Measurements from ENCODE around the gene DNMT3A.

Gene DNMT3A
- total RNA-seq = 95.0 to 132 (median 120) reads per million in 3 donors

- H3K4me3 ChIP-seq (ENCODE audit: insufficient read depth, low read depth, low read length, poor library complexity, severe bottlenecking) = peak within 1 kb of the TSS; percentile 60
- no peaks in the 10 kb centered on the region for H3K9me3 ChIP-seq (ENCODE audit: control insufficient read depth, low read length)
- peak in 1 of 3 donors; percentile 30 for DNase-seq
- H3K36me3 ChIP-seq (ENCODE audit: control insufficient read depth, insufficient read depth, low read length) = no peaks in the 10 kb centered on the region
- H3K4me1 ChIP-seq (ENCODE audit: control insufficient read depth, insufficient read depth, low read length, poor library complexity, severe bottlenecking) = peaks cover 25% of the 10 kb centered on the region
- peak within 1 kb of the TSS; percentile 4 for H3K27ac ChIP-seq (ENCODE audit: insufficient read depth, low read length, poor library complexity, severe bottlenecking)
- H3K27me3 ChIP-seq (replicated peaks; ENCODE audit: control insufficient read depth, insufficient read depth, low read length, poor library complexity, severe bottlenecking) = no peaks in the 10 kb centered on the region
Measured at GRCh38 chr2:25341753-25342371, at the start of gene DNMT3A. TSS of gene DNMT3A (minus strand) at chr2:25341925. CDS start at chr2:25313984, 27,941 bp downstream.

- H3K27me3 ChIP-seq (replicated peaks; ENCODE audit: control insufficient read depth, insufficient read depth, low read length, poor library complexity, severe bottlenecking) = no peaks in the 10 kb centered on the region
- peaks cover 6% of the 10 kb centered on the region for H3K36me3 ChIP-seq (ENCODE audit: control insufficient read depth, insufficient read depth, low read length)
- no peak for DNase-seq
- H3K27ac ChIP-seq (ENCODE audit: insufficient read depth, low read length, poor library complexity, severe bottlenecking) = no peak overlapping the region
- no peaks in the 10 kb centered on the region for H3K9me3 ChIP-seq (ENCODE audit: control insufficient read depth, low read length)
- no peaks in the 10 kb centered on the region for H3K4me1 ChIP-seq (ENCODE audit: control insufficient read depth, insufficient read depth, low read length, poor library complexity, severe bottlenecking)
- no peak overlapping the region for H3K4me3 ChIP-seq (ENCODE audit: insufficient read depth, low read depth, low read length, poor library complexity, severe bottlenecking)
Measured at GRCh38 chr2:25389161-25389560, 47.4 kb upstream of the DNMT3A start.

GRCh38 chr2:25388491-25388890, 46.8 kb upstream of the DNMT3A start:
- no peak overlapping the region for H3K4me3 ChIP-seq (ENCODE audit: insufficient read depth, low read depth, low read length, poor library complexity, severe bottlenecking)
- no peaks in the 10 kb centered on the region for H3K4me1 ChIP-seq (ENCODE audit: control insufficient read depth, insufficient read depth, low read length, poor library complexity, severe bottlenecking)
- H3K27ac ChIP-seq (ENCODE audit: insufficient read depth, low read length, poor library complexity, severe bottlenecking) = no peak overlapping the region
- no peaks in the 10 kb centered on the region for H3K9me3 ChIP-seq (ENCODE audit: control insufficient read depth, low read length)
- DNase-seq = no peak
- H3K27me3 ChIP-seq (replicated peaks; ENCODE audit: control insufficient read depth, insufficient read depth, low read length, poor library complexity, severe bottlenecking) = no peaks in the 10 kb centered on the region
- H3K36me3 ChIP-seq (ENCODE audit: control insufficient read depth, insufficient read depth, low read length) = peaks cover 6% of the 10 kb centered on the region

GRCh38 chr2:25387876-25388449, 46.2 kb upstream of the DNMT3A start:
- no peak for DNase-seq
- Histone ChIP-seq H3K36me3 (ENCODE audit: control insufficient read depth, insufficient read depth, low read length) (peaks cover 6% of the 10 kb centered on the region), H3K4me3 (ENCODE audit: insufficient read depth, low read depth, low read length, poor library complexity, severe bottlenecking) (no peak overlapping the region), H3K9me3 (ENCODE audit: control insufficient read depth, low read length) (no peaks in the 10 kb centered on the region), H3K27ac (ENCODE audit: insufficient read depth, low read length, poor library complexity, severe bottlenecking) (no peak overlapping the region), H3K4me1 (ENCODE audit: control insufficient read depth, insufficient read depth, low read length, poor library complexity, severe bottlenecking) (no peaks in the 10 kb centered on the region), H3K27me3 (replicated peaks; ENCODE audit: control insufficient read depth, insufficient read depth, low read length, poor library complexity, severe bottlenecking) (no peaks in the 10 kb centered on the region)

- Histone ChIP-seq H3K9me3 (ENCODE audit: control insufficient read depth, low read length) (no peaks in the 10 kb centered on the region), H3K36me3 (ENCODE audit: control insufficient read depth, insufficient read depth, low read length) (peaks cover 6% of the 10 kb centered on the region), H3K27me3 (replicated peaks; ENCODE audit: control insufficient read depth, insufficient read depth, low read length, poor library complexity, severe bottlenecking) (no peaks in the 10 kb centered on the region), H3K4me3 (ENCODE audit: insufficient read depth, low read depth, low read length, poor library complexity, severe bottlenecking) (no peak overlapping the region), H3K27ac (ENCODE audit: insufficient read depth, low read length, poor library complexity, severe bottlenecking) (no peak overlapping the region), H3K4me1 (ENCODE audit: control insufficient read depth, insufficient read depth, low read length, poor library complexity, severe bottlenecking) (no peaks in the 10 kb centered on the region)
- no peak for DNase-seq
Measured at GRCh38 chr2:25386971-25387875, 45.5 kb upstream of the DNMT3A start.

GRCh38 chr2:25385910-25386309, 44.2 kb upstream of the DNMT3A start:
- peaks cover 6% of the 10 kb centered on the region for H3K36me3 ChIP-seq (ENCODE audit: control insufficient read depth, insufficient read depth, low read length)
- no peak overlapping the region for H3K4me3 ChIP-seq (ENCODE audit: insufficient read depth, low read depth, low read length, poor library complexity, severe bottlenecking)
- H3K9me3 ChIP-seq (ENCODE audit: control insufficient read depth, low read length) = no peaks in the 10 kb centered on the region
- no peak overlapping the region for H3K27ac ChIP-seq (ENCODE audit: insufficient read depth, low read length, poor library complexity, severe bottlenecking)
- no peak for DNase-seq
- no peaks in the 10 kb centered on the region for H3K4me1 ChIP-seq (ENCODE audit: control insufficient read depth, insufficient read depth, low read length, poor library complexity, severe bottlenecking)
- no peaks in the 10 kb centered on the region for H3K27me3 ChIP-seq (replicated peaks; ENCODE audit: control insufficient read depth, insufficient read depth, low read length, poor library complexity, severe bottlenecking)

- peaks cover 6% of the 10 kb centered on the region for H3K36me3 ChIP-seq (ENCODE audit: control insufficient read depth, insufficient read depth, low read length)
Measured at GRCh38 chr2:25383806-25384205, 42.1 kb upstream of the DNMT3A start.

GRCh38 chr2:25381502-25381901, 39.8 kb upstream of the DNMT3A start:
- Histone ChIP-seq H3K27me3 (replicated peaks; ENCODE audit: control insufficient read depth, insufficient read depth, low read length, poor library complexity, severe bottlenecking) (no peaks in the 10 kb centered on the region), H3K4me3 (ENCODE audit: insufficient read depth, low read depth, low read length, poor library complexity, severe bottlenecking) (no peak overlapping the region), H3K4me1 (ENCODE audit: control insufficient read depth, insufficient read depth, low read length, poor library complexity, severe bottlenecking) (peaks cover 22% of the 10 kb centered on the region), H3K36me3 (ENCODE audit: control insufficient read depth, insufficient read depth, low read length) (no peaks in the 10 kb centered on the region), H3K27ac (ENCODE audit: insufficient read depth, low read length, poor library complexity, severe bottlenecking) (no peak overlapping the region), H3K9me3 (ENCODE audit: control insufficient read depth, low read length) (no peaks in the 10 kb centered on the region)
- DNase-seq = no peak

More at GRCh38 chr2:25383806-25384205, 42.1 kb upstream of the DNMT3A start:
- Histone ChIP-seq H3K4me3 (ENCODE audit: insufficient read depth, low read depth, low read length, poor library complexity, severe bottlenecking) (no peak overlapping the region), H3K4me1 (ENCODE audit: control insufficient read depth, insufficient read depth, low read length, poor library complexity, severe bottlenecking) (peaks cover 4% of the 10 kb centered on the region), H3K27ac (ENCODE audit: insufficient read depth, low read length, poor library complexity, severe bottlenecking) (no peak overlapping the region), H3K9me3 (ENCODE audit: control insufficient read depth, low read length) (no peaks in the 10 kb centered on the region), H3K27me3 (replicated peaks; ENCODE audit: control insufficient read depth, insufficient read depth, low read length, poor library complexity, severe bottlenecking) (no peaks in the 10 kb centered on the region)
- no peak for DNase-seq

- H3K4me1 ChIP-seq (ENCODE audit: control insufficient read depth, insufficient read depth, low read length, poor library complexity, severe bottlenecking) = peaks cover 24% of the 10 kb centered on the region
- no peak for DNase-seq
- no peak overlapping the region for H3K27ac ChIP-seq (ENCODE audit: insufficient read depth, low read length, poor library complexity, severe bottlenecking)
Measured at GRCh38 chr2:25380586-25381375, 39.1 kb upstream of the DNMT3A start.

More at GRCh38 chr2:25380586-25381375, 39.1 kb upstream of the DNMT3A start:
- no peak overlapping the region for H3K4me3 ChIP-seq (ENCODE audit: insufficient read depth, low read depth, low read length, poor library complexity, severe bottlenecking)
- H3K27me3 ChIP-seq (replicated peaks; ENCODE audit: control insufficient read depth, insufficient read depth, low read length, poor library complexity, severe bottlenecking) = no peaks in the 10 kb centered on the region
- no peaks in the 10 kb centered on the region for H3K9me3 ChIP-seq (ENCODE audit: control insufficient read depth, low read length)
- H3K36me3 ChIP-seq (ENCODE audit: control insufficient read depth, insufficient read depth, low read length) = no peaks in the 10 kb centered on the region
